Measurements from ENCODE around the gene DLG5. TPM values are rescaled to one million over a fixed set of nuclear protein-coding genes. Genes with fewer than 3 reads are reported as not detected.

DLG5 gene
- total RNA-seq, 1 donor from 2014 or later: 35.5 TPM

- Mint-ChIP-seq H3K36me3 (ENCODE audit: unreplicated experiment) (no peaks in the 10 kb centered on the region), H3K27me3 (ENCODE audit: unreplicated experiment) (peaks cover 10% of the 10 kb centered on the region), H3K4me3 (ENCODE audit: unreplicated experiment) (no peak overlapping the region), H3K9me3 (ENCODE audit: unreplicated experiment) (peaks cover 6% of the 10 kb centered on the region), H3K4me1 (ENCODE audit: low read depth, unreplicated experiment) (peaks cover 28% of the 10 kb centered on the region), H3K27ac (ENCODE audit: unreplicated experiment) (no peak overlapping the region)
- no peak for DNase-seq
- TF ChIP-seq CTCF (IDR thresholded peaks at IDR 0.05; ENCODE audit: partially characterized antibody, unreplicated experiment): no peak
Observed at GRCh38 chr10:77879710-77880109, 46.8 kb downstream of the DLG5 start.

- H3K27me3 Mint-ChIP-seq (ENCODE audit: unreplicated experiment): peaks cover 10% of the 10 kb centered on the region
- DNase-seq: no peak
- H3K36me3 Mint-ChIP-seq (ENCODE audit: unreplicated experiment): no peaks in the 10 kb centered on the region
- TF ChIP-seq CTCF (IDR thresholded peaks at IDR 0.05; ENCODE audit: partially characterized antibody, unreplicated experiment): no peak
- H3K4me1 Mint-ChIP-seq (ENCODE audit: low read depth, unreplicated experiment): peaks cover 28% of the 10 kb centered on the region
- H3K9me3 Mint-ChIP-seq (ENCODE audit: unreplicated experiment): peaks cover 6% of the 10 kb centered on the region
- peak overlapping the region; percentile 25 for H3K4me3 Mint-ChIP-seq (ENCODE audit: unreplicated experiment)
- H3K27ac Mint-ChIP-seq (ENCODE audit: unreplicated experiment): no peak overlapping the region
Observed at GRCh38 chr10:77879065-77879464, 47.5 kb downstream of the DLG5 start.

- TF ChIP-seq CTCF (IDR thresholded peaks at IDR 0.05; ENCODE audit: partially characterized antibody, unreplicated experiment): no peak
- peaks cover 26% of the 10 kb centered on the region for H3K4me1 Mint-ChIP-seq (ENCODE audit: low read depth, unreplicated experiment)
- H3K27me3 Mint-ChIP-seq (ENCODE audit: unreplicated experiment): peaks cover 7% of the 10 kb centered on the region
- no peaks in the 10 kb centered on the region for H3K36me3 Mint-ChIP-seq (ENCODE audit: unreplicated experiment)
- DNase-seq: peak; percentile 48
- peak overlapping the region; percentile 52 for H3K27ac Mint-ChIP-seq (ENCODE audit: unreplicated experiment)
- peak overlapping the region; percentile 13 for H3K4me3 Mint-ChIP-seq (ENCODE audit: unreplicated experiment)
- H3K9me3 Mint-ChIP-seq (ENCODE audit: unreplicated experiment): peaks cover 6% of the 10 kb centered on the region
Observed at GRCh38 chr10:77877441-77878344, 48.9 kb downstream of the DLG5 start.

GRCh38 chr10:77875730-77876129, 50.8 kb downstream of the DLG5 start:
- Mint-ChIP-seq H3K4me3 (ENCODE audit: unreplicated experiment) (no peak overlapping the region), H3K9me3 (ENCODE audit: unreplicated experiment) (peaks cover 5% of the 10 kb centered on the region), H3K27ac (ENCODE audit: unreplicated experiment) (no peak overlapping the region), H3K4me1 (ENCODE audit: low read depth, unreplicated experiment) (peaks cover 31% of the 10 kb centered on the region), H3K27me3 (ENCODE audit: unreplicated experiment) (peaks cover 10% of the 10 kb centered on the region), H3K36me3 (ENCODE audit: unreplicated experiment) (no peaks in the 10 kb centered on the region)
- TF ChIP-seq CTCF (IDR thresholded peaks at IDR 0.05; ENCODE audit: partially characterized antibody, unreplicated experiment): no peak
- no peak for DNase-seq

- Mint-ChIP-seq H3K9me3 (ENCODE audit: unreplicated experiment) (peaks cover 4% of the 10 kb centered on the region), H3K4me1 (ENCODE audit: low read depth, unreplicated experiment) (peaks cover 31% of the 10 kb centered on the region), H3K27me3 (ENCODE audit: unreplicated experiment) (peaks cover 10% of the 10 kb centered on the region), H3K27ac (ENCODE audit: unreplicated experiment) (no peak overlapping the region), H3K36me3 (ENCODE audit: unreplicated experiment) (no peaks in the 10 kb centered on the region), H3K4me3 (ENCODE audit: unreplicated experiment) (no peak overlapping the region)
- no peak for TF ChIP-seq CTCF (IDR thresholded peaks at IDR 0.05; ENCODE audit: partially characterized antibody, unreplicated experiment)
- DNase-seq: no peak
Observed at GRCh38 chr10:77874872-77875271, 51.7 kb downstream of the DLG5 start.
